Endothelial cell of umbilical vein (primary cell): Measurements from ENCODE around the gene RELL1. TPM values are rescaled to one million over a fixed set of nuclear protein-coding genes. Genes with fewer than 3 reads are reported as not detected.

ENCODE experiments used
- BruUV-seq: library from RNA; stranded (reverse); fragments of 400-500 nt; replicated peaks from 2 replicates; lab custom pipeline; 2021; lab: Mats Ljungman, UMichigan
- CTCF ChIA-PET: fragments of 300-600, 350-600 bp; sonication (Branson Sonifier 250); formaldehyde crosslinking; loops from one replicate; lab custom pipeline; 2021; ENCODE audit warnings: antibody characterized with exemption, inconsistent platforms; lab: Charles Lee
- POLR2A ChIA-PET: fragments of 300-600, 350-600 bp; sonication (Branson Sonifier 250); formaldehyde crosslinking; loops from one replicate; lab custom pipeline; 2021; ENCODE audit warnings: antibody characterized with exemption, inconsistent platforms; lab: Charles Lee
- DNase-seq: peaks from one replicate; pipeline ENCODE4 v3.0.0-alpha.2; 2011; ENCODE audit warnings: low read depth, low spot score
- FAIRE-seq: peaks from 2 replicates; lab custom pipeline; 2011; peaks lifted over from hg19 to GRCh38; lab: Jason Lieb, UNC
- H2AFZ ChIP-seq: 2 replicates; pipeline ENCODE4 v1.6.0; 2012; ENCODE audit warnings: low read depth, low read length, control low read depth, inconsistent platforms
- H3K27ac ChIP-seq: 2 replicates; pipeline ENCODE4 v1.5.1; 2011; ENCODE audit warnings: low read depth, mild to moderate bottlenecking, control low read depth, low read length, moderate library complexity; ENCODE audit not compliant: insufficient read depth
- H3K27me3 ChIP-seq, 2 experiments: 2 replicates each; pipeline versions ENCODE4 v1.6.0 to v1.6.1; 2011; ENCODE audit warnings: low read length in 2 of 2, mixed read lengths in 1 of 2; ENCODE audit not compliant: control insufficient read depth in 2 of 2, insufficient read depth in 2 of 2
- H3K36me3 ChIP-seq, 2 experiments: 2 replicates in 1 of 2; 3 replicates in 1 of 2; pipeline ENCODE4 v1.5.1; 2011; ENCODE audit warnings: low read length in 2 of 2, mild to moderate bottlenecking in 1 of 2, moderate library complexity in 1 of 2; ENCODE audit not compliant: control insufficient read depth in 2 of 2, insufficient read depth in 2 of 2; ENCODE audit errors: extremely low read depth in 1 of 2
- H3K4me1 ChIP-seq: 3 replicates; pipeline ENCODE4 v1.5.1; 2011; ENCODE audit warnings: mild to moderate bottlenecking, low read length; ENCODE audit not compliant: control insufficient read depth, insufficient read depth; ENCODE audit errors: extremely low read depth
- H3K4me2 ChIP-seq: 2 replicates; pipeline ENCODE4 v1.6.1; 2011; ENCODE audit warnings: low read length, control low read depth, mixed read lengths; ENCODE audit not compliant: insufficient read depth
- H3K4me3 ChIP-seq, 3 experiments: fragments of 200-600 bp in 1 of 3; sonication (generic), shearing (Covaris generic) in 1 of 3; replicated peaks in 1 of 3; 2 replicates each; pipeline ENCODE4 v1.5.1; 2011 to 2016; ENCODE audit warnings: control low read depth in 3 of 3, low read length in 3 of 3, mild to moderate bottlenecking in 2 of 3, inconsistent platforms in 1 of 3, low read depth in 1 of 3, moderate library complexity in 1 of 3; ENCODE audit not compliant: insufficient read depth in 1 of 3
- H3K79me2 ChIP-seq: 2 replicates; pipeline ENCODE4 v1.6.0; 2012; ENCODE audit warnings: low read length, inconsistent platforms; ENCODE audit not compliant: control insufficient read depth, insufficient read depth
- H3K9ac ChIP-seq: replicated peaks from 2 replicates; pipeline ENCODE3; 2011; ENCODE audit warnings: low read length, control low read depth; ENCODE audit not compliant: insufficient read depth; ENCODE audit errors: extremely low read depth
- H3K9me1 ChIP-seq: replicated peaks from 3 replicates; pipeline ENCODE4 v1.6.0; 2011; ENCODE audit warnings: mild to moderate bottlenecking, low read length; ENCODE audit not compliant: control insufficient read depth, insufficient read depth; ENCODE audit errors: extremely low read depth
- H3K9me3 ChIP-seq: replicated peaks from 2 replicates; pipeline ENCODE4 v1.5.1; 2012; ENCODE audit warnings: low read length, inconsistent platforms; ENCODE audit not compliant: control insufficient read depth, insufficient read depth
- H4K20me1 ChIP-seq: replicated peaks from 2 replicates; pipeline ENCODE3; 2011; ENCODE audit warnings: mild to moderate bottlenecking, low read length; ENCODE audit not compliant: control insufficient read depth, insufficient read depth; ENCODE audit errors: extremely low read depth
- EZH2 ChIP-seq: IDR thresholded peaks from 2 replicates; pipeline ENCODE4 v1.6.1; 2012; ENCODE audit warnings: borderline replicate concordance, low read depth, mild to moderate bottlenecking, moderate library complexity, low read length, inconsistent platforms; ENCODE audit not compliant: severe bottlenecking
- FOS ChIP-seq: IDR thresholded peaks from 2 replicates; pipeline ENCODE4 v1.6.1; 2011; ENCODE audit warnings: mild to moderate bottlenecking, low read length, moderate library complexity, borderline replicate concordance; ENCODE audit not compliant: insufficient read depth
- GATA2 ChIP-seq: IDR thresholded peaks from 2 replicates; pipeline ENCODE4 v1.7.0; 2011; ENCODE audit warnings: low read depth, mild to moderate bottlenecking, moderate library complexity, mixed read lengths, low read length; ENCODE audit not compliant: insufficient read length, insufficient read depth
- JUN ChIP-seq: IDR thresholded peaks from 2 replicates; pipeline ENCODE4 v1.6.1; 2011; ENCODE audit warnings: borderline replicate concordance, low read depth; ENCODE audit not compliant: insufficient read length, insufficient read depth
- MYC ChIP-seq: IDR thresholded peaks from one replicate; pipeline ENCODE4 v1.6.1; 2011; ENCODE audit warnings: mild to moderate bottlenecking, low read depth, low read length
- POLR2A ChIP-seq: IDR thresholded peaks from 2 replicates; pipeline ENCODE4 v1.6.1; 2012; ENCODE audit warnings: low read depth, mild to moderate bottlenecking, control low read depth, low read length
- POLR2AphosphoS5 ChIP-seq: IDR thresholded peaks from 2 replicates; pipeline ENCODE4 v1.6.1; 2012; ENCODE audit warnings: low read depth, mild to moderate bottlenecking, control low read depth, low read length, moderate library complexity; ENCODE audit not compliant: insufficient read depth
- dilution Hi-C: fragments of 300-500 bp; cut with MboI; formaldehyde crosslinking; loops from one replicate; pipeline ENCODE4 v1.15.0; 2019; ENCODE audit warnings: low sequenced_read_pairs; ENCODE audit not compliant: extremely low pct_ligation_motif_present
- intact Hi-C: fragments of 100-400 bp; cut with micrococcal nuclease; formaldehyde crosslinking; loops from one replicate; pipeline ENCODE4 v1.10.0; 2022
- polyA plus RNA-seq, 4 experiments: library from polyadenylated mRNA; depleted of rRNA in 3 of 4; stranded (reverse) in 3 of 4; unstranded in 1 of 4; fragments of >200 nt; gene quantifications; 2 replicates each; pipeline versions ENCODE4 v1.2.1 to v1.2.3, GENCODE V29; 2011 to 2012; ENCODE audit warnings: missing spikeins in 1 of 4
- total RNA-seq: library from RNA; stranded (reverse); gene quantifications from 2 replicates; pipeline ENCODE4 v1.2.3, GENCODE V29; 2021
- TF ChIP-seq, protein P1 (sequence below), 2 donors: IDR thresholded peaks; 1 replicate in 1 of 2; 2 replicates in 1 of 2; pipeline ENCODE4 v1.5.1; 2011; ENCODE audit warnings: low read length in 2 of 2, mild to moderate bottlenecking in 2 of 2, moderate library complexity in 2 of 2, control low read depth in 1 of 2, inconsistent platforms in 1 of 2, low read depth in 1 of 2; ENCODE audit not compliant: insufficient read depth in 1 of 2; ENCODE audit errors: extremely low read depth in 1 of 2
- TF ChIP-seq, protein P2 (sequence below): IDR thresholded peaks from 2 replicates; pipeline ENCODE4 v1.6.1; 2011; ENCODE audit not compliant: insufficient read depth, insufficient read length

RELL1 gene
- total and polyA plus RNA-seq, 2 donors (not counting 3 experiments of a cell fraction or from before 2014, with no cell fraction given), result 20.8 to 91.7 TPM

DNA sequence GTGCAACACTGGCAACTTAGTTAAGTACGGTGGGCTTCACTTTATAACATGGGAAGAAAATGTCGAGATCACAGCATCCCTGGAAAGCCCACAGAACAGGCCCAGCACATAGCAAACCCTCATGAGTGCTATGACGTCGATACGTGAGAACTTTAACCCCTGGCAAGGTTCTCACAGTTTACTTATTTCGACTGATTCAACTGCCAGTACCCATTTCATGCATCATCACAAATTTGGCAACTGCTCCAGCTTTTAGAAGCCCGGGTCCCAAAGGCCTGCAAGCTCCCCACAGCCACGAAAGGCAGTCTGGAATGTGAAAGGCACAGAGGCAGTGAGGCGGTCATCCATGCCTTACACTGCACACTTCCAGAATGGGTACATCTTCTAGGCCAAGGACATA is 41.2 kb downstream of the RELL1 start:
- BruUV-seq, result no TSS peak
- Histone ChIP-seq H3K79me2 (peaks cover 20% of the 10 kb centered on the region), H3K9ac (no peak overlapping the region), H2AFZ (no peak overlapping the region), H4K20me1 (no peaks in the 10 kb centered on the region), H3K27ac (no peak overlapping the region), H3K4me1 (peaks cover 13% of the 10 kb centered on the region), H3K4me3 (no peak overlapping the region), H3K9me3 (no peaks in the 10 kb centered on the region), H3K4me2 (no peak overlapping the region), H3K27me3 (no peaks in the 10 kb centered on the region), H3K9me1 (no peaks in the 10 kb centered on the region), H3K36me3 (peaks cover 3 to 10% of the 10 kb centered on the region in 2 experiments)
- POLR2A ChIA-PET, result no interaction called here
- CTCF ChIA-PET, result no interaction called here
- dilution Hi-C loops (no loop called here), intact Hi-C loops (no loop called here)
- no peak for FAIRE-seq
- TF ChIP-seq, protein P1, sequence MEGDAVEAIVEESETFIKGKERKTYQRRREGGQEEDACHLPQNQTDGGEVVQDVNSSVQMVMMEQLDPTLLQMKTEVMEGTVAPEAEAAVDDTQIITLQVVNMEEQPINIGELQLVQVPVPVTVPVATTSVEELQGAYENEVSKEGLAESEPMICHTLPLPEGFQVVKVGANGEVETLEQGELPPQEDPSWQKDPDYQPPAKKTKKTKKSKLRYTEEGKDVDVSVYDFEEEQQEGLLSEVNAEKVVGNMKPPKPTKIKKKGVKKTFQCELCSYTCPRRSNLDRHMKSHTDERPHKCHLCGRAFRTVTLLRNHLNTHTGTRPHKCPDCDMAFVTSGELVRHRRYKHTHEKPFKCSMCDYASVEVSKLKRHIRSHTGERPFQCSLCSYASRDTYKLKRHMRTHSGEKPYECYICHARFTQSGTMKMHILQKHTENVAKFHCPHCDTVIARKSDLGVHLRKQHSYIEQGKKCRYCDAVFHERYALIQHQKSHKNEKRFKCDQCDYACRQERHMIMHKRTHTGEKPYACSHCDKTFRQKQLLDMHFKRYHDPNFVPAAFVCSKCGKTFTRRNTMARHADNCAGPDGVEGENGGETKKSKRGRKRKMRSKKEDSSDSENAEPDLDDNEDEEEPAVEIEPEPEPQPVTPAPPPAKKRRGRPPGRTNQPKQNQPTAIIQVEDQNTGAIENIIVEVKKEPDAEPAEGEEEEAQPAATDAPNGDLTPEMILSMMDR (IDR thresholded peaks at IDR 0.05; ENCODE audit: extremely low read depth in 1 of 2, insufficient read depth in 1 of 2, low read depth in 1 of 2, low read length in 2 of 2), result no peak
- TF ChIP-seq GATA2 (no peak), JUN (no peak), EZH2 (no peak), POLR2A (no peak), MYC (no peak), POLR2AphosphoS5 (no peak), FOS (no peak)
- TF ChIP-seq, protein P2, sequence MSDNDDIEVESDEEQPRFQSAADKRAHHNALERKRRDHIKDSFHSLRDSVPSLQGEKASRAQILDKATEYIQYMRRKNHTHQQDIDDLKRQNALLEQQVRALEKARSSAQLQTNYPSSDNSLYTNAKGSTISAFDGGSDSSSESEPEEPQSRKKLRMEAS, result no peak
- no peak for DNase-seq
